Vagina (tissue), 2 donors: ENCODE data around the gene SMARCAL1. TPM values are rescaled to one million over a fixed set of nuclear protein-coding genes. Genes with fewer than 3 reads are reported as not detected.

ENCODE experiments used
- DNase-seq, 2 donors: peaks; one replicate each; pipeline ENCODE4 v3.0.0-alpha.2; 2017; ENCODE audit errors: extremely low spot score in 2 of 2
- H3K27ac ChIP-seq: fragments of 200-600 bp; sonication (generic); one replicate; pipeline ENCODE4 v1.5.1; 2019
- H3K27me3 ChIP-seq: fragments of 200-600 bp; sonication (generic); one replicate; pipeline ENCODE4 v1.5.1; 2019
- H3K36me3 ChIP-seq, 2 donors: fragments of 200-600 bp; sonication (generic); one replicate each; pipeline ENCODE4 v1.5.1; 2017 to 2019
- H3K4me1 ChIP-seq: fragments of 200-600 bp; sonication (generic); one replicate; pipeline ENCODE4 v1.5.1; 2019
- H3K4me3 ChIP-seq, 2 donors: fragments of 200-600 bp; sonication (generic); 1 replicate in 1 of 2; 2 replicates in 1 of 2; pipeline ENCODE4 v1.5.1; 2016 to 2019
- H3K9me3 ChIP-seq: fragments of 200-600 bp; sonication (generic); one replicate; pipeline ENCODE4 v1.5.1; 2019
- CTCF ChIP-seq, 3 experiments: fragments of 450-650 bp in 2 of 3; fragments of 200-600 bp in 1 of 3; sonication (generic) in 1 of 3; IDR thresholded peaks; one replicate each; pipeline ENCODE4 v1.5.1; 2017 to 2019; ENCODE audit warnings: antibody characterized with exemption in 3 of 3, mild to moderate bottlenecking in 2 of 3, moderate library complexity in 2 of 3
- POLR2A ChIP-seq, 2 donors: fragments of 450-650 bp; IDR thresholded peaks; one replicate each; pipeline ENCODE4 v1.6.1; 2017; ENCODE audit warnings: antibody characterized with exemption in 2 of 2, mild to moderate bottlenecking in 2 of 2, moderate library complexity in 2 of 2
- POLR2AphosphoS5 ChIP-seq, 2 donors: sonication (generic); formaldehyde crosslinking; IDR thresholded peaks; one replicate each; pipeline ENCODE4 v1.9.0; 2017; ENCODE audit warnings: antibody characterized with exemption in 2 of 2, mild to moderate bottlenecking in 2 of 2, low read depth in 1 of 2; ENCODE audit not compliant: insufficient read depth in 1 of 2
- intact Hi-C: fragments of 100-400 bp; cut with DNase I; formaldehyde crosslinking; loops from one replicate; pipeline ENCODE4 v1.15.1; 2023
- total RNA-seq: library from RNA; depleted of rRNA; stranded (reverse); fragments of >200 nt; gene quantifications from one replicate; pipeline ENCODE4 v1.2.3, GENCODE V29; 2016

The SMARCAL1 gene
- total RNA-seq, 1 donor from 2014 or later, result 36.1 TPM

GRCh38 chr2:216486708-216487107, 74.4 kb downstream of the SMARCAL1 start:
- TF ChIP-seq CTCF (IDR thresholded peaks at IDR 0.05), result no peak
- DNase-seq, result no peak
- Histone ChIP-seq H3K4me1 (no peaks in the 10 kb centered on the region), H3K27ac (no peak overlapping the region), H3K4me3 (no peak overlapping the region), H3K9me3 (no peaks in the 10 kb centered on the region), H3K36me3 (peaks cover 0 to 16% of the 10 kb centered on the region in 2 donors), H3K27me3 (no peaks in the 10 kb centered on the region)
- intact Hi-C loops, result no loop called here

- no peak for DNase-seq
- H3K36me3 ChIP-seq, result no peaks in the 10 kb centered on the region
- no peak overlapping the region for H3K27ac ChIP-seq
- no peak overlapping the region for H3K4me3 ChIP-seq
- H3K27me3 ChIP-seq, result no peaks in the 10 kb centered on the region
- intact Hi-C loops, result no loop called here
- TF ChIP-seq POLR2AphosphoS5 (IDR thresholded peaks at IDR 0.05; ENCODE audit: insufficient read depth in 1 of 2, low read depth in 1 of 2), result no peak
- TF ChIP-seq CTCF (IDR thresholded peaks at IDR 0.05), result no peak
- TF ChIP-seq POLR2A (IDR thresholded peaks at IDR 0.05), result no peak
- H3K9me3 ChIP-seq, result no peaks in the 10 kb centered on the region
- H3K4me1 ChIP-seq, result no peaks in the 10 kb centered on the region
Measured at GRCh38 chr2:216490061-216490460, 77.8 kb downstream of the SMARCAL1 start.

- intact Hi-C loops, result no loop called here
- Histone ChIP-seq H3K27ac (no peak overlapping the region), H3K27me3 (no peaks in the 10 kb centered on the region)
Measured at GRCh38 chr2:216491793-216492596, 79.7 kb downstream of the SMARCAL1 start.

GRCh38 chr2:216492597-216493333, 80.5 kb downstream of the SMARCAL1 start:
- H3K4me3 ChIP-seq, result no peak overlapping the region
- H3K36me3 ChIP-seq, result no peaks in the 10 kb centered on the region
- no peaks in the 10 kb centered on the region for H3K27me3 ChIP-seq
- intact Hi-C loops, result no loop called here
- H3K4me1 ChIP-seq, result peaks cover 6% of the 10 kb centered on the region
- TF ChIP-seq CTCF (IDR thresholded peaks at IDR 0.05) (no peak), POLR2A (IDR thresholded peaks at IDR 0.05) (no peak), POLR2AphosphoS5 (IDR thresholded peaks at IDR 0.05; ENCODE audit: insufficient read depth in 1 of 2, low read depth in 1 of 2) (no peak)
- H3K27ac ChIP-seq, result no peak overlapping the region
- H3K9me3 ChIP-seq, result no peaks in the 10 kb centered on the region
- no peak for DNase-seq

More at GRCh38 chr2:216491793-216492596, 79.7 kb downstream of the SMARCAL1 start:
- Histone ChIP-seq H3K9me3 (no peaks in the 10 kb centered on the region), H3K36me3 (no peaks in the 10 kb centered on the region), H3K4me3 (no peak overlapping the region), H3K4me1 (no peaks in the 10 kb centered on the region)
- DNase-seq, result no peak
- TF ChIP-seq POLR2A (IDR thresholded peaks at IDR 0.05) (no peak), POLR2AphosphoS5 (IDR thresholded peaks at IDR 0.05; ENCODE audit: insufficient read depth in 1 of 2, low read depth in 1 of 2) (no peak), CTCF (IDR thresholded peaks at IDR 0.05) (no peak)

GRCh38 chr2:216493334-216493685, 81.0 kb downstream of the SMARCAL1 start:
- Histone ChIP-seq H3K36me3 (no peaks in the 10 kb centered on the region), H3K4me3 (no peak overlapping the region), H3K9me3 (no peaks in the 10 kb centered on the region), H3K27ac (no peak overlapping the region), H3K27me3 (no peaks in the 10 kb centered on the region), H3K4me1 (peaks cover 11% of the 10 kb centered on the region)
- DNase-seq, result no peak
- TF ChIP-seq POLR2A (IDR thresholded peaks at IDR 0.05), result no peak
- TF ChIP-seq CTCF (IDR thresholded peaks at IDR 0.05), result no peak
- TF ChIP-seq POLR2AphosphoS5 (IDR thresholded peaks at IDR 0.05; ENCODE audit: insufficient read depth in 1 of 2, low read depth in 1 of 2), result no peak
- intact Hi-C loops, result no loop called here
